HG02870 (cell line): ENCODE measurements around the gene CLDN5.

Experiments
- ATAC-seq: cut with Tn5 transposase; IDR thresholded peaks from one replicate; pipeline ENCODE4 v1.9.1; 2021; ENCODE audit warnings: mild to moderate bottlenecking, moderate library complexity; ENCODE audit not compliant: unreplicated experiment

The CLDN5 gene

GRCh38 chr22:19483481-19484244 lies 40.5 kb downstream of the CLDN5 start:
- ATAC-seq: no peak

- no peak for ATAC-seq
Observed at GRCh38 chr22:19482297-19482696, 41.9 kb downstream of the CLDN5 start.

GRCh38 chr22:19480789-19481188 lies 43.4 kb downstream of the CLDN5 start:
- ATAC-seq: no peak

GRCh38 chr22:19480173-19480568 lies 44.0 kb downstream of the CLDN5 start:
- no peak for ATAC-seq

GRCh38 chr22:19479355-19480172 lies 44.6 kb downstream of the CLDN5 start, which contains the start of gene CDC45:
CDC45 (plus strand) TSS chr22:19479920; CDS start chr22:19479969, 49 bp downstream.
- peak; percentile 85 for ATAC-seq

- peak; percentile 47 for ATAC-seq
Observed at GRCh38 chr22:19478901-19479354, 45.3 kb downstream of the CLDN5 start, which contains the start of gene UFD1. UFD1 (minus strand) TSS chr22:19479193; CDS start chr22:19479085, 108 bp downstream.

- ATAC-seq: no peak
Observed at GRCh38 chr22:19478045-19478900, 45.9 kb downstream of the CLDN5 start.

GRCh38 chr22:19477321-19478044 lies 46.7 kb downstream of the CLDN5 start:
- ATAC-seq: no peak

GRCh38 chr22:19476023-19476422 lies 48.2 kb downstream of the CLDN5 start:
- no peak for ATAC-seq

GRCh38 chr22:19473578-19473977 lies 50.6 kb downstream of the CLDN5 start:
- no peak for ATAC-seq
